Loucy (cell line): ENCODE data around the gene BTBD19.

Source experiments
- H2AFZ ChIP-seq: fragments of 200-600 bp; sonication (generic); 2 replicates; pipeline ENCODE4 v1.6.0; 2016; ENCODE audit warnings: antibody characterized with exemption, mild to moderate bottlenecking, low read length, moderate library complexity
- H3F3A ChIP-seq: fragments of 200-600 bp; 2 replicates; pipeline ENCODE4 v1.6.0; 2016; ENCODE audit warnings: antibody characterized with exemption, low read depth, mild to moderate bottlenecking
- H3K27me3 ChIP-seq: fragments of 200-600 bp; sonication (generic); 2 replicates; pipeline ENCODE4 v1.6.1; 2014; ENCODE audit warnings: low read length, mild to moderate bottlenecking; ENCODE audit not compliant: insufficient read depth, poor library complexity, severe bottlenecking
- H3K36me3 ChIP-seq: fragments of 200-600 bp; sonication (generic); 2 replicates; pipeline ENCODE4 v1.6.1; 2016; ENCODE audit warnings: low read length; ENCODE audit not compliant: insufficient read depth
- H3K4me1 ChIP-seq: fragments of 200-600 bp; sonication (generic); 2 replicates; pipeline ENCODE4 v1.5.1; 2014; ENCODE audit warnings: low read length, mild to moderate bottlenecking; ENCODE audit not compliant: insufficient read depth, poor library complexity, severe bottlenecking
- H3K4me2 ChIP-seq: fragments of 200-600 bp; sonication (generic); 2 replicates; pipeline ENCODE4 v1.6.0; 2014; ENCODE audit warnings: antibody characterized with exemption, low read length, low read depth, mild to moderate bottlenecking; ENCODE audit not compliant: poor library complexity, severe bottlenecking
- H3K4me3 ChIP-seq: fragments of 200-600 bp; sonication (generic); 2 replicates; pipeline ENCODE4 v1.5.1; 2014; ENCODE audit warnings: low read length, mild to moderate bottlenecking, mixed read lengths; ENCODE audit not compliant: poor library complexity, severe bottlenecking
- H3K79me2 ChIP-seq: fragments of 200-600 bp; sonication (generic); 2 replicates; pipeline ENCODE4 v1.6.1; 2014; ENCODE audit warnings: low read length; ENCODE audit not compliant: insufficient read depth
- H3K9ac ChIP-seq: fragments of 200-600 bp; sonication (generic); 2 replicates; pipeline ENCODE4 v1.6.0; 2014; ENCODE audit warnings: mild to moderate bottlenecking, low read depth, low read length, moderate library complexity; ENCODE audit not compliant: poor library complexity, severe bottlenecking
- H3K9me2 ChIP-seq: fragments of 200-600 bp; sonication (generic); replicated peaks from 2 replicates; pipeline ENCODE4 v1.6.1; 2016; ENCODE audit warnings: low read depth, low read length, mixed read lengths
- H3K9me3 ChIP-seq: fragments of 200-600 bp; sonication (generic); 2 replicates; pipeline ENCODE4 v1.6.1; 2014; ENCODE audit warnings: mild to moderate bottlenecking, antibody characterized with exemption, low read length, low read depth; ENCODE audit not compliant: insufficient read depth
- H4K20me1 ChIP-seq: fragments of 200-600 bp; sonication (generic); 2 replicates; pipeline ENCODE4 v1.6.0; 2014; ENCODE audit warnings: antibody characterized with exemption, low read length, mild to moderate bottlenecking; ENCODE audit not compliant: insufficient read depth, poor library complexity, severe bottlenecking
- EZH2phosphoT487 ChIP-seq: fragments of 200-600 bp; IDR thresholded peaks from 2 replicates; pipeline ENCODE4 v1.6.1; 2018; ENCODE audit warnings: antibody characterized with exemption, mild to moderate bottlenecking, moderate library complexity, borderline replicate concordance
- TF ChIP-seq, protein P1 (sequence below): fragments of 200-600 bp; sonication (generic); conservative IDR thresholded peaks from 2 replicates; pipeline ENCODE4 v1.5.1; 2014; ENCODE audit warnings: mild to moderate bottlenecking, antibody characterized with exemption, low read length

Gene BTBD19

DNA sequence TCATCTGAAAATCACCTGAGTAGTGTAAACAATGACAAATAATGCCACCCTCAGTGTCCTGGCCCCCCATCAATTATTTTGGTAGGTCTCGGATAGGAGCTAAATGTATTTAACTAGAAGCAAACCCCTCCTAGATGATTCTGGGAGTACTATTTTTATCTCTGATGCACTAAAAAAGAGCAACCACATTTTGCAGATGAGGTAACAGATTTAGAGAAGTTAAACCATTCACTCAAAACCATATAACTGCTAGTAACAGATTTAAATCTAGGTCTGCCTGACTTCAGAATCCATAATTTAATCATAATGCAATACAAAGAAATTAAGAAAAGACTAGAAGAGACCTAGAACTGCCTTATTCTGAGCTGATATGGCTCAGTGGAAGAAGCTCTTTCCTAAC is 52.0 kb downstream of the BTBD19 start:
- Histone ChIP-seq H3F3A (no peaks in the 10 kb centered on the region), H3K4me1 (no peaks in the 10 kb centered on the region), H3K9me2 (no peaks in the 10 kb centered on the region), H3K79me2 (no peaks in the 10 kb centered on the region), H3K27me3 (no peaks in the 10 kb centered on the region), H4K20me1 (no peaks in the 10 kb centered on the region), H2AFZ (no peak overlapping the region), H3K4me2 (no peak overlapping the region), H3K9ac (no peak overlapping the region), H3K4me3 (no peak overlapping the region), H3K36me3 (no peaks in the 10 kb centered on the region), H3K9me3 (no peaks in the 10 kb centered on the region)
- TF ChIP-seq, protein P1, sequence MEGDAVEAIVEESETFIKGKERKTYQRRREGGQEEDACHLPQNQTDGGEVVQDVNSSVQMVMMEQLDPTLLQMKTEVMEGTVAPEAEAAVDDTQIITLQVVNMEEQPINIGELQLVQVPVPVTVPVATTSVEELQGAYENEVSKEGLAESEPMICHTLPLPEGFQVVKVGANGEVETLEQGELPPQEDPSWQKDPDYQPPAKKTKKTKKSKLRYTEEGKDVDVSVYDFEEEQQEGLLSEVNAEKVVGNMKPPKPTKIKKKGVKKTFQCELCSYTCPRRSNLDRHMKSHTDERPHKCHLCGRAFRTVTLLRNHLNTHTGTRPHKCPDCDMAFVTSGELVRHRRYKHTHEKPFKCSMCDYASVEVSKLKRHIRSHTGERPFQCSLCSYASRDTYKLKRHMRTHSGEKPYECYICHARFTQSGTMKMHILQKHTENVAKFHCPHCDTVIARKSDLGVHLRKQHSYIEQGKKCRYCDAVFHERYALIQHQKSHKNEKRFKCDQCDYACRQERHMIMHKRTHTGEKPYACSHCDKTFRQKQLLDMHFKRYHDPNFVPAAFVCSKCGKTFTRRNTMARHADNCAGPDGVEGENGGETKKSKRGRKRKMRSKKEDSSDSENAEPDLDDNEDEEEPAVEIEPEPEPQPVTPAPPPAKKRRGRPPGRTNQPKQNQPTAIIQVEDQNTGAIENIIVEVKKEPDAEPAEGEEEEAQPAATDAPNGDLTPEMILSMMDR: no peak
- no peak for TF ChIP-seq EZH2phosphoT487

DNA sequence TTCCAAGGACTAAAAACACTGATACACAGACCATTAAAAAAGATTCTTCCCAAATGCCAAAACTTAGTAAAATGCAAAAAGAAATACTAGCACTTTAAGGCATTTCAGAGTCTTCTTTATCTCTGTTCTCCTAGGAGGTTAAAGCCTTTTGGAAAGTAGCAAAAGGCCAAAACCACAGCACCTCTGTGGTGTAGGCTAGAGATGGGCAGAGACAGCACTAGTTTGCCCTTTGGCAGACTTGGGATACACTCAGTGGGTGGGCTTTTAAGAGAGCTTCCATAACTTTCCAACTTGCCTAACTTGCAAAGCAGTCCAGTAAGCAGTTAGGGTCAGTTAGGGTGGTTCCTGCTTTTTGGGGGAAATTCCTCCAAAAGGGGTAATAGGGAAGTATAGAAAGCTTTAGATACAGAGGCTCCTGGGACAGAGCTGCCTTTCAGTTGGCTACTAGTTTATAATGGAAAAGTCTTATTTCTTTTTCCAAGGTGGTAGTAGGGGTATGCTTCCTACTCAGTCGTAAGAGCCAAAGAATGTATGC is 52.6 kb downstream of the BTBD19 start:
- no peak overlapping the region for H3K4me2 ChIP-seq
- H3K4me3 ChIP-seq: no peak overlapping the region
- H3K79me2 ChIP-seq: no peaks in the 10 kb centered on the region
- TF ChIP-seq, protein P1: no peak
- TF ChIP-seq EZH2phosphoT487: no peak
- no peaks in the 10 kb centered on the region for H3K4me1 ChIP-seq
- H3K36me3 ChIP-seq: no peaks in the 10 kb centered on the region
- no peak overlapping the region for H3K9ac ChIP-seq
- no peaks in the 10 kb centered on the region for H3K9me2 ChIP-seq
- no peaks in the 10 kb centered on the region for H3F3A ChIP-seq
- no peaks in the 10 kb centered on the region for H3K9me3 ChIP-seq
- H2AFZ ChIP-seq: no peak overlapping the region
- no peaks in the 10 kb centered on the region for H4K20me1 ChIP-seq
- H3K27me3 ChIP-seq: no peaks in the 10 kb centered on the region

DNA sequence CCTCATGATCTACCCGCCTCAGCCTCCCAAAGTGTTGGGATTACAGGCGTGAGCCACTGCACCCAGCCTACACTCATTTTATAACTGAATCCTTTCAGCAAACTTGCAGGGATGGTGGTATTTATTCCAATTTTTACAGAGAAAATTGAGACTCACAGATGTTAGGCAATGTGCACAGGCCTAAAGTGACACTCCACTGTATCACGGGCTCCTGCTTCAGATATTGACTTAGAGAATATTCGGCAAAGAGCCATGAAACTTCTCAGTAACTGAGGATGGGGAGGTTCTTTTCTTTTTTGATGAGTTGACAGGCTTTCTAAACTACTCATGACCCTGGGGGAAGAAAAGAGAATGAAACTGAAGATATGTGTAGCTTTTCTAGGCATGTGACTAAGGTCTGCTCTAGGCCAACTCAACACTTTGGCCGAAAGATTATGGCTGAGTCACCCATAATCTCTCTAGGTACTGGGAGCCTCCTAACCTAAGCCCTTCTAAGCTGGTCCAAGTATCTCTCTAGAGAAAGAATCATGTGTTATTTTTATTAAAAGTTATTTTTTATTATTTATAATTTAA is 54.6 kb downstream of the BTBD19 start:
- Histone ChIP-seq H3F3A (no peaks in the 10 kb centered on the region), H3K4me2 (no peak overlapping the region), H3K4me1 (no peaks in the 10 kb centered on the region), H3K36me3 (peaks cover 3% of the 10 kb centered on the region; the same call in 1 of the 2 replicates), H3K79me2 (no peaks in the 10 kb centered on the region), H3K9me2 (no peaks in the 10 kb centered on the region), H3K9ac (no peak overlapping the region), H3K4me3 (no peak overlapping the region), H3K9me3 (no peaks in the 10 kb centered on the region), H2AFZ (no peak overlapping the region), H3K27me3 (no peaks in the 10 kb centered on the region), H4K20me1 (no peaks in the 10 kb centered on the region)
- TF ChIP-seq, protein P1: no peak
- TF ChIP-seq EZH2phosphoT487: no peak
